Neural progenitor cell (in vitro differentiated cells): ENCODE data around the gene SPTSSB. TPM values are rescaled to one million over a fixed set of nuclear protein-coding genes. Genes with fewer than 3 reads are reported as not detected.

Experiments
- DNase-seq: peaks from one replicate; pipeline ENCODE4 v3.0.0-alpha.2; 2016; ENCODE audit warnings: low spot score
- H2AFZ ChIP-seq: fragments of 200-600 bp; sonication (generic); replicated peaks from 2 replicates; pipeline ENCODE4 v1.6.1; 2016; ENCODE audit warnings: antibody characterized with exemption
- H3F3A ChIP-seq: fragments of 200-600 bp; sonication (generic); 2 replicates; pipeline ENCODE4 v1.6.1; 2016; ENCODE audit warnings: antibody characterized with exemption, low read depth
- H3K27ac ChIP-seq: fragments of 200-600 bp; sonication (generic); 2 replicates; pipeline ENCODE4 v1.5.1; 2016; ENCODE audit warnings: mild to moderate bottlenecking
- H3K27me3 ChIP-seq: fragments of 200-600 bp; sonication (generic); 2 replicates; pipeline ENCODE4 v1.6.1; 2016; ENCODE audit warnings: mild to moderate bottlenecking, moderate library complexity
- H3K36me3 ChIP-seq: fragments of 200-600 bp; sonication (generic); 2 replicates; pipeline ENCODE4 v1.5.1; 2016
- H3K4me1 ChIP-seq: fragments of 200-600 bp; sonication (generic); 2 replicates; pipeline ENCODE4 v1.6.1; 2016; ENCODE audit warnings: mixed run types
- H3K4me2 ChIP-seq: fragments of 200-600 bp; sonication (generic); 2 replicates; pipeline ENCODE4 v1.6.1; 2016
- H3K4me3 ChIP-seq: fragments of 200-600 bp; sonication (generic); 2 replicates; pipeline ENCODE4 v1.5.1; 2016
- H3K79me2 ChIP-seq: fragments of 200-600 bp; sonication (generic); 2 replicates; pipeline ENCODE4 v1.6.1; 2016; ENCODE audit warnings: low read depth
- H3K9ac ChIP-seq: fragments of 200-600 bp; sonication (generic); 2 replicates; pipeline ENCODE4 v1.6.1; 2016
- H3K9me3 ChIP-seq: fragments of 200-600 bp; sonication (generic); 2 replicates; pipeline ENCODE4 v1.5.1; 2016; ENCODE audit warnings: low read depth
- H4K20me1 ChIP-seq: fragments of 200-600 bp; sonication (generic); 2 replicates; pipeline ENCODE4 v1.6.1; 2016; ENCODE audit warnings: low read depth
- H3K27ac Mint-ChIP-seq: 3 replicates; pipeline ENCODE4 v1.8.0; 2021; ENCODE audit warnings: mixed read lengths
- H3K27me3 Mint-ChIP-seq: 2 replicates; pipeline ENCODE4 v1.8.0; 2022; ENCODE audit warnings: low read depth, mild to moderate bottlenecking, inconsistent platforms, moderate library complexity, mixed read lengths; ENCODE audit not compliant: insufficient read depth
- H3K36me3 Mint-ChIP-seq: 3 replicates; pipeline ENCODE4 v1.8.0; 2021; ENCODE audit warnings: mixed read lengths
- H3K4me1 Mint-ChIP-seq: 3 replicates; pipeline ENCODE4 v1.8.0; 2021; ENCODE audit warnings: mixed read lengths
- H3K4me3 Mint-ChIP-seq: 3 replicates; pipeline ENCODE4 v1.8.0; 2021; ENCODE audit warnings: mild to moderate bottlenecking, moderate library complexity, mixed read lengths
- H3K9me3 Mint-ChIP-seq: 3 replicates; pipeline ENCODE4 v1.8.0; 2020; ENCODE audit warnings: mixed read lengths
- CTCF ChIP-seq: fragments of 200-600 bp; sonication (generic); IDR thresholded peaks from 2 replicates; pipeline ENCODE4 v1.5.1; 2017; ENCODE audit warnings: antibody characterized with exemption, mild to moderate bottlenecking
- EZH2 ChIP-seq: fragments of 200-600 bp; sonication (generic); IDR thresholded peaks from 2 replicates; pipeline ENCODE4 v1.6.1; 2017; ENCODE audit warnings: antibody characterized with exemption, mild to moderate bottlenecking, moderate library complexity
- EZH2phosphoT487 ChIP-seq: fragments of 200-600 bp; sonication (generic); IDR thresholded peaks from 2 replicates; pipeline ENCODE4 v1.6.1; 2017; ENCODE audit warnings: antibody characterized with exemption
- total RNA-seq: library from RNA; depleted of rRNA; stranded (reverse); fragments of >200 nt; gene quantifications from 2 replicates; pipeline ENCODE4 v1.2.3, GENCODE V29; 2015; ENCODE audit warnings: low replicate concordance

The SPTSSB gene
- total RNA-seq, 1 donor from 2014 or later: 1.2 TPM

GRCh38 chr3:161369531-161369930 is 1.8 kb downstream of the SPTSSB start:
- H3K4me3 Mint-ChIP-seq: no peak overlapping the region
- H3K27me3 ChIP-seq: peaks cover 34% of the 10 kb centered on the region
- no peaks in the 10 kb centered on the region for H3K79me2 ChIP-seq
- no peaks in the 10 kb centered on the region for H4K20me1 ChIP-seq
- H2AFZ ChIP-seq: no peak overlapping the region
- H3K27ac ChIP-seq: no peak overlapping the region
- H3K9ac ChIP-seq: no peak overlapping the region
- no peaks in the 10 kb centered on the region for H3K36me3 ChIP-seq
- H3K27me3 Mint-ChIP-seq: peaks cover 23% of the 10 kb centered on the region
- no peak overlapping the region for H3K4me2 ChIP-seq
- H3K9me3 ChIP-seq: no peaks in the 10 kb centered on the region
- peaks cover 10% of the 10 kb centered on the region for H3K4me1 Mint-ChIP-seq
- no peak for DNase-seq
- no peak overlapping the region for H3K4me3 ChIP-seq
- TF ChIP-seq EZH2: no peak
- H3K36me3 Mint-ChIP-seq: no peaks in the 10 kb centered on the region
- H3K9me3 Mint-ChIP-seq: no peaks in the 10 kb centered on the region
- H3K4me1 ChIP-seq: peaks cover 4% of the 10 kb centered on the region
- peaks cover 13% of the 10 kb centered on the region for H3F3A ChIP-seq
- no peak overlapping the region for H3K27ac Mint-ChIP-seq

GRCh38 chr3:161366094-161366493 is 5.2 kb downstream of the SPTSSB start:
- no peak overlapping the region for H3K4me3 Mint-ChIP-seq

GRCh38 chr3:161358488-161358887 is 12.8 kb downstream of the SPTSSB start:
- H3K4me3 Mint-ChIP-seq: no peak overlapping the region

More at GRCh38 chr3:161366094-161366493, 5.2 kb downstream of the SPTSSB start:
- Histone ChIP-seq H2AFZ (peak overlapping the region; percentile 38), H3K79me2 (no peaks in the 10 kb centered on the region), H3K27ac (no peak overlapping the region), H3F3A (peaks cover 5% of the 10 kb centered on the region), H3K9ac (no peak overlapping the region), H3K4me1 (no peaks in the 10 kb centered on the region), H3K4me3 (no peak overlapping the region), H3K36me3 (no peaks in the 10 kb centered on the region), H3K27me3 (peaks cover 8% of the 10 kb centered on the region), H3K9me3 (no peaks in the 10 kb centered on the region), H4K20me1 (no peaks in the 10 kb centered on the region), H3K4me2 (no peak overlapping the region)
- H3K9me3 Mint-ChIP-seq: no peaks in the 10 kb centered on the region
- no peaks in the 10 kb centered on the region for H3K4me1 Mint-ChIP-seq
- H3K27ac Mint-ChIP-seq: no peak overlapping the region
- DNase-seq: no peak
- H3K36me3 Mint-ChIP-seq: no peaks in the 10 kb centered on the region
- H3K27me3 Mint-ChIP-seq: peaks cover 7% of the 10 kb centered on the region
- TF ChIP-seq EZH2phosphoT487 (no peak), CTCF (no peak), EZH2 (no peak)

More at GRCh38 chr3:161358488-161358887, 12.8 kb downstream of the SPTSSB start:
- Histone ChIP-seq H3K27ac (no peak overlapping the region), H3K9ac (no peak overlapping the region), H3K9me3 (no peaks in the 10 kb centered on the region), H3K4me1 (no peaks in the 10 kb centered on the region), H2AFZ (no peak overlapping the region), H3K4me2 (no peak overlapping the region), H3K36me3 (no peaks in the 10 kb centered on the region), H4K20me1 (no peaks in the 10 kb centered on the region), H3K27me3 (no peaks in the 10 kb centered on the region), H3K79me2 (no peaks in the 10 kb centered on the region), H3F3A (no peaks in the 10 kb centered on the region), H3K4me3 (no peak overlapping the region)
- Mint-ChIP-seq H3K27ac (no peak overlapping the region), H3K9me3 (no peaks in the 10 kb centered on the region), H3K27me3 (no peaks in the 10 kb centered on the region), H3K36me3 (no peaks in the 10 kb centered on the region), H3K4me1 (no peaks in the 10 kb centered on the region)
- TF ChIP-seq EZH2: no peak
- TF ChIP-seq EZH2phosphoT487: no peak
- TF ChIP-seq CTCF: no peak
- DNase-seq: no peak
